KOPT-K1 (cell line): ENCODE data around the gene NFKBIZ.
"Not testable (repeated sequence)": the region's sequence is repeated elsewhere in the genome, so short reads cannot be mapped to it uniquely, and the experiment has no call there.

ENCODE experiments used
- H3K27ac ChIP-seq: fragments of 200-600 bp; sonication (generic); 2 replicates; pipeline ENCODE4 v1.5.1; 2016; ENCODE audit warnings: antibody characterized with exemption, mild to moderate bottlenecking, low read depth, low read length; ENCODE audit not compliant: poor library complexity, severe bottlenecking
- H3K36me3 ChIP-seq: fragments of 200-600 bp; sonication (generic); 2 replicates; pipeline ENCODE4 v1.5.1; 2017; ENCODE audit warnings: antibody characterized with exemption, mild to moderate bottlenecking, low read length, moderate library complexity; ENCODE audit not compliant: insufficient read depth
- H3K9me3 ChIP-seq: fragments of 200-600 bp; sonication (generic); 2 replicates; pipeline ENCODE4 v1.5.1; 2017; ENCODE audit warnings: antibody characterized with exemption, low read length, mild to moderate bottlenecking; ENCODE audit not compliant: insufficient read depth, poor library complexity, severe bottlenecking

NFKBIZ gene

GRCh38 chr3:101896083-101896757 lies 46.9 kb downstream of the NFKBIZ start:
- H3K36me3 ChIP-seq = no peaks in the 10 kb centered on the region
- no peak overlapping the region for H3K27ac ChIP-seq
- no peaks in the 10 kb centered on the region for H3K9me3 ChIP-seq

DNA sequence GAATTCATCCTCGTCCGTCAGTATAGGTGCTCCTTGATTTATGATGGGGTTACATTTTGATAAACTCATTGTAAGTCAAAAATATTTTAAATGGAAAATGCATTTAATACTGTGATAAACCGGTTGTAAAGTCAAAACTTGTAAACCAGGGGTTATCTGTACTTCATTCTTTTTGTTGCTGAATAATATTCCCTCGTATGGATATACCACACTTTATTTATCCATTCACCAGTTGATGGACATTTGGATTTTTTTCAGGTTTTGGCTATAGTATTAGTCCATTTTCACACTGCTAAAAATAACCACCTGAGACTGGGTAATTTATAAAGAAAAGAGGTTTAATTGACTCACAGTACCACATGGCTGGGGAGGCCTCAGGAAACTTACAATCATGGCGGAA lies 47.7 kb downstream of the NFKBIZ start:
- no peaks in the 10 kb centered on the region for H3K36me3 ChIP-seq
- H3K9me3 ChIP-seq = no peaks in the 10 kb centered on the region
- H3K27ac ChIP-seq = no peak overlapping the region

GRCh38 chr3:101898039-101898438 lies 48.7 kb downstream of the NFKBIZ start:
- no peaks in the 10 kb centered on the region for H3K36me3 ChIP-seq
- H3K27ac ChIP-seq = no peak overlapping the region
- no peaks in the 10 kb centered on the region for H3K9me3 ChIP-seq

GRCh38 chr3:101898752-101899169 lies 49.4 kb downstream of the NFKBIZ start:
- H3K36me3 ChIP-seq = no peaks in the 10 kb centered on the region
- H3K27ac ChIP-seq = no peak overlapping the region
- no peaks in the 10 kb centered on the region for H3K9me3 ChIP-seq

DNA sequence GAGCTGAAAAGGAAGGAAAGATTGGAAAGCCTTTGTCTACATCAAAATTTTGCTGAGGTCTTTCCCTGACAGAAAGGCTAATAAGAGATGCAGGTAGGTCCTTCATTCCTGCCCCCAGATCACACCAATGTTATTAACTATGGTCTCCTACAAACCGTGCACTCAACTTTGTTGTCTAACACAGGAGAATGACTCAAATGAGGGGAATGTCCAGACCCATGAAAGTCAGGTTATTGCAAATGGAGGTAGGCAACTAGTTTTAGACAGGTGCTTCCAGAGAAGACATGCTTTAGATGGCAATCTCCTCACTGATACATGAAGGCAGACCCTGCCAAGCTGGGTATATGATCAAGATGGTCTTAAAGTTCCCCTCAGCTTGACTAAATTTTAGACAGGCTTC lies 51.0 kb downstream of the NFKBIZ start:
- H3K36me3 ChIP-seq = no peaks in the 10 kb centered on the region
- H3K9me3 ChIP-seq = no peaks in the 10 kb centered on the region
- H3K27ac ChIP-seq = no peak overlapping the region

- no peaks in the 10 kb centered on the region for H3K36me3 ChIP-seq
- H3K27ac ChIP-seq = no peak overlapping the region
- no peaks in the 10 kb centered on the region for H3K9me3 ChIP-seq
Measured at GRCh38 chr3:101900736-101901135, 51.4 kb downstream of the NFKBIZ start.

- Histone ChIP-seq H3K27ac (no peak overlapping the region), H3K9me3 (no peaks in the 10 kb centered on the region), H3K36me3 (no peaks in the 10 kb centered on the region)
Measured at GRCh38 chr3:101902041-101902440, 52.7 kb downstream of the NFKBIZ start.

- Histone ChIP-seq H3K27ac (no peak overlapping the region), H3K36me3 (no peaks in the 10 kb centered on the region), H3K9me3 (no peaks in the 10 kb centered on the region)
Measured at GRCh38 chr3:101903451-101903871, 54.1 kb downstream of the NFKBIZ start.

- not testable (repeated sequence) for H3K36me3 ChIP-seq, H3K9me3 ChIP-seq, H3K27ac ChIP-seq
Measured at GRCh38 chr3:101905573-101905972, 56.3 kb downstream of the NFKBIZ start.
